ENCODE results near the gene PTPRM. TPM values are rescaled to one million over a fixed set of nuclear protein-coding genes. Genes with fewer than 3 reads are reported as not detected.

Gene PTPRM
- polyA plus RNA-seq, 1 experiment, result 81.1 TPM

DNA sequence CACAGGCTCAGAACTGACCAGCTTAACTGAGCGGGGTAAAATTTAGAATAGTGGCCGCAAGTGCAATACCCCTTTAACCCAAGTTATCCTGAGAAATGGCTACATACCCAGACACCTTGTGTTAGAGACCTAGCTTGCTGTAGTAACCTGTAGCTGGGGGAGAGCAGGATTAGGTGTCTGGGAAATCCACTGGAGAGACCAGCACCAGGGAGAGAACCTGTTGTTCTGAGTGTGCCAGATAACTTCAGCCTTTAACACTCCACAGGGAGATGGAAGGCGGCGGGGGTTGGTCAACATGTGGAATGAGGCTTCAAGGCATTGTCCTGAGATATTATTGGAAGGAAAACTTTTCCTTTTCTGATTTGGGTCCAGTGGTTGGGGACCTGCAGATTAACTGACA lies 356.0 kb downstream of the PTPRM start:
- TF ChIP-seq CTCF (IDR thresholded peaks at IDR 0.05; ENCODE audit: low read depth, low read length), result no peak
- ChIA-PET CTCF (no interaction called here), POLR2A (no interaction called here)
- Histone ChIP-seq H3K27ac (ENCODE audit: low read depth, low read length) (no peak overlapping the region), H3K27me3 (ENCODE audit: control insufficient read depth, insufficient read depth, low read length) (no peaks in the 10 kb centered on the region), H3K4me3 (ENCODE audit: low read depth, low read length) (no peak overlapping the region), H3K9me3 (ENCODE audit: control insufficient read depth, insufficient read depth, low read length) (no peaks in the 10 kb centered on the region)
- DNase-seq (ENCODE audit: low read depth, low spot score), result no peak

DNA sequence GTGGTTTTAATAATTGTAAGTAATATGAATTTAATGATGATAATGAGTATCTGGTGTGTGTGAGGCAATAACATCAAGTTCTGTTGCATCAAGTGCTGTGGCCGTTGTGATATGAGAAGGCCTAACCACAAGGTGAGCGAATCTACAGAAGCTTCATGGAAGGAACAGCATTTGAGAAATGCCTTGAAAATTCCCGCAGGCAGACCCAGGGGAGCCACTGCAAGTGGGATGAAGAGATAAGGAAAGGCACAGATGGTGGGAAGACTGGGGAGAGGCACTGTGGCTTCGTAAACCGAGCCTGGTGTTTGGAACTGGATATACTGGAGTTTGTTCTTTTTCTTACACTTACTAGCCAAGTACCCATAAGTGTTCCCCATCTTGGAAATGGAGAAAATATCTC lies 357.5 kb downstream of the PTPRM start:
- ChIA-PET CTCF (interaction anchor here (1.2 kb wide), 1 partner anchor 135 kb away, joined by 3 read pairs; no protein-coding TSS in a partner anchor), POLR2A (no interaction called here)
- no peak for DNase-seq (ENCODE audit: low read depth, low spot score)
- no peak overlapping the region for H3K27ac ChIP-seq (ENCODE audit: low read depth, low read length)
- H3K9me3 ChIP-seq (ENCODE audit: control insufficient read depth, insufficient read depth, low read length), result no peaks in the 10 kb centered on the region
- no peak overlapping the region for H3K4me3 ChIP-seq (ENCODE audit: low read depth, low read length)
- no peaks in the 10 kb centered on the region for H3K27me3 ChIP-seq (ENCODE audit: control insufficient read depth, insufficient read depth, low read length)
- no peak for TF ChIP-seq CTCF (IDR thresholded peaks at IDR 0.05; ENCODE audit: low read depth, low read length)

- no peaks in the 10 kb centered on the region for H3K27me3 ChIP-seq (ENCODE audit: control insufficient read depth, insufficient read depth, low read length)
- no peak for DNase-seq (ENCODE audit: low read depth, low spot score)
- H3K27ac ChIP-seq (ENCODE audit: low read depth, low read length), result no peak overlapping the region
- peak; percentile 17; the same call in 1 of the 2 replicates for TF ChIP-seq CTCF (IDR thresholded peaks at IDR 0.05; ENCODE audit: low read depth, low read length)
- ChIA-PET CTCF (interaction anchor here (0.9 to 1.8 kb wide), 2 partner anchors 33 to 137 kb away, joined by 4 to 6 read pairs; no protein-coding TSS in a partner anchor), POLR2A (interaction anchor here (1.1 kb wide), 1 partner anchor 24 kb away, joined by 7 read pairs; no protein-coding TSS in a partner anchor)
- no peak overlapping the region for H3K4me3 ChIP-seq (ENCODE audit: low read depth, low read length)
- H3K9me3 ChIP-seq (ENCODE audit: control insufficient read depth, insufficient read depth, low read length), result no peaks in the 10 kb centered on the region
These were observed 359.4 kb downstream of the PTPRM start for GRCh38 chr18:7926526-7926925.

GRCh38 chr18:7927119-7927518 lies 360.0 kb downstream of the PTPRM start:
- DNase-seq (ENCODE audit: low read depth, low spot score), result no peak
- Histone ChIP-seq H3K27me3 (ENCODE audit: control insufficient read depth, insufficient read depth, low read length) (no peaks in the 10 kb centered on the region), H3K9me3 (ENCODE audit: control insufficient read depth, insufficient read depth, low read length) (no peaks in the 10 kb centered on the region), H3K4me3 (ENCODE audit: low read depth, low read length) (no peak overlapping the region), H3K27ac (ENCODE audit: low read depth, low read length) (no peak overlapping the region)
- no peak for TF ChIP-seq CTCF (IDR thresholded peaks at IDR 0.05; ENCODE audit: low read depth, low read length)
- ChIA-PET POLR2A (interaction anchor here (0.8 kb wide), 1 partner anchor 19 kb away, joined by 3 read pairs; no protein-coding TSS in a partner anchor), CTCF (interaction anchor here (0.8 to 1.8 kb wide), 3 partner anchors 19 to 137 kb away, joined by 3 to 6 read pairs (median 4); no protein-coding TSS in a partner anchor)

DNA sequence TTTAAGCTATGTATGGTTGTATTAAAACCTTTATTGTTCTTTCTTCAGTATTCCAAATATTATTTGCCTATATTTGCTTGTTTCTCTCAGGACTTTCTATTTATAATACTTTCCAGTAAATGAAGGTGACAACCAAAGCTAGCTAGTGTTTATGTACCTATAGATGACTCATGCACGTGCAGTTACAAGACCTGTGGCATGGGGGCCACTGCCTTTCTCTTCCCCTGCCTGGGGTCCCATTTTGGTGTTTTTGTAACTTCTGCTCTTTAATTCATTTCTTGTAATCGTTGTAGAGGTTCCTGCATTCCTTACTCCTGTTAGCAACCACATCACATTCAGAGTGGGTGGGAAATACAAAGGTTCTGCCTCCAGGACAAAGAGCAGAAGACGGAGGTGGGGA lies 364.6 kb downstream of the PTPRM start:
- Histone ChIP-seq H3K4me3 (ENCODE audit: low read depth, low read length) (no peak overlapping the region), H3K27ac (ENCODE audit: low read depth, low read length) (no peak overlapping the region), H3K9me3 (ENCODE audit: control insufficient read depth, insufficient read depth, low read length) (no peaks in the 10 kb centered on the region), H3K27me3 (ENCODE audit: control insufficient read depth, insufficient read depth, low read length) (no peaks in the 10 kb centered on the region)
- POLR2A ChIA-PET, result no interaction called here
- CTCF ChIA-PET, result no interaction called here
- no peak for DNase-seq (ENCODE audit: low read depth, low spot score)
- no peak for TF ChIP-seq CTCF (IDR thresholded peaks at IDR 0.05; ENCODE audit: low read depth, low read length)
